Epidermal melanocyte (primary cell): Measurements from ENCODE around the gene ARSG.
"Not testable (repeated sequence)": the region's sequence is repeated elsewhere in the genome, so short reads cannot be mapped to it uniquely, and the experiment has no call there.

ENCODE experiments used
- DNase-seq: peaks from one replicate; pipeline ENCODE4 v3.0.0; 2011; ENCODE audit warnings: low spot score; ENCODE audit not compliant: insufficient read length

Gene ARSG

GRCh38 chr17:68290955-68291835 is at the start of gene ARSG, which contains the start of gene SLC16A6:
ARSG (plus strand) TSS chr17:68291495; CDS start chr17:68307494, 15,999 bp downstream.
SLC16A6 (minus strand) TSS chr17:68291127; CDS start chr17:68278320, 12,807 bp downstream.
- DNase-seq: peak; percentile 60

- DNase-seq: no peak
These were observed 44.8 kb upstream of the ARSG start for GRCh38 chr17:68246271-68247028.

DNA sequence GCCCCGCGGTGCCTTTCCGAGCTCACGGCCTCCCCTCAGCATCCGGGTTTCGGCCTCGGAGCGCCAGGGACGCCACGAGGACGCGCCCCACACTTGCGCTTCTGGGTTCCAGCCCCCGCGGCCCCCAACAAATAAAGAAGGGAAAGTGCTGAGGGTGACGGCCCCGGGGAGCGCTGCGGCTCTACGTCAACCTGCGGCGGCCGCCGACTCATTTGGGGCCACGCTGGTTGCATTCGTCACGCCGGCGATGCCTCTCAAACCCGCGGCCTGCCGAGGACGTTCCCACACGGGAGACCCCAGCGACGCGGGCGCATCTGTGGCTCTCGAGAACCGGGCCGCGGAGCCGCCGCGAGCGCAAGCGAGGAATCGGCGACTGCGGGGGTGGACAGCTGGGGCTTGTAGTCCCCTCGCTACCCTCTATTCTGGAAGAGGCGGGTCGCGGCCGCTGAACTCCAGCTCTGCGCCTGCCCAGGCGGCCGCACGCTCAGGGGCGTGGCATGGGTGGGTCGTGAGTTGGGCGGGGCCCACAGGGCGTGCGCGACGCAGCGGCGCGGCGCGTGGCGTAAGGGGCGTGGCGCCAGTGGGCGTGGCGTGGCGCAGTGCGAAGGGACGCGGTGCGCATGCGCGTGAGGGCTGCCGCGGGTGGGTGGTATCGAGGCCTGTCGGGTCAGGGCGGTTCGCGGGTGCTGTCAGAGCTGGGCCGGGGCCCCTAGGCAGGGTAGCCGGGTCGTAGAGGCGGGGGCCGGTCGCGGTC is 43.7 kb upstream of the ARSG start, which contains the start of gene AMZ2:
Gene AMZ2 (plus strand): TSS at position 599 of the 754 bp plus-strand sequence. CDS start 2,145 bp downstream, outside the sequence.
- DNase-seq: peak; percentile 71

DNA sequence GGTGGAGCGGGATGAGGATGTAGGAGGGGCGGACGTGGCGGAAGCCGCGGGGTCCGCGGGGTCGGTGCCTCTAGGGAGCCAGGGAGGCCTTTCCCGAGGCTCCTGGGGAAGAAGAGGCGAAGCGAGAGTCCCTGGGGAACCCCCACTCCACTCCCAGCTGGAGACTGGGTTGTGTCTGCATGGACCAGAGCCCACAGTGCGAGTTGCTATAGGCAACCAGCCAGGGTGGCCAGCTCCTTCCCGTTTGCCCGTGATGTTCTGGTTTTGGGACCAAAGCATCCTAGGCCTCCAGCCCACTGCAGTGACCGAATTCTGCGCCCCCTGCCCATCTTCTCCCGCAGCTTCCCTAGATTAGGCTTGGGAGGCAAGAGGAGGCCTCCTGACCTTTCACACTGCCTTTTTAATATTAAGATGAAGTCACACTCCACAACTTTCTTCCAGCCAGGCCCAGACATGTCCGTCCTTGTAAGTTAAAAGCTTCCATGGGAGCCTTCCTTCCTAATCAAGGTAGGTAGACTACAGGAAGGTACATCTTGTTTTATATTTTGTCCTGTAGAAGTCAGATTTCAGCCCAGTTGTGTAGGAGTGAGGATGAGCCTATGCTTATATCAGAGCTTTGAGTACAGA is 43.0 kb upstream of the ARSG start:
- DNase-seq: peak; percentile 51

- DNase-seq: no peak
These were observed 42.4 kb upstream of the ARSG start for GRCh38 chr17:68248891-68249290.

DNA sequence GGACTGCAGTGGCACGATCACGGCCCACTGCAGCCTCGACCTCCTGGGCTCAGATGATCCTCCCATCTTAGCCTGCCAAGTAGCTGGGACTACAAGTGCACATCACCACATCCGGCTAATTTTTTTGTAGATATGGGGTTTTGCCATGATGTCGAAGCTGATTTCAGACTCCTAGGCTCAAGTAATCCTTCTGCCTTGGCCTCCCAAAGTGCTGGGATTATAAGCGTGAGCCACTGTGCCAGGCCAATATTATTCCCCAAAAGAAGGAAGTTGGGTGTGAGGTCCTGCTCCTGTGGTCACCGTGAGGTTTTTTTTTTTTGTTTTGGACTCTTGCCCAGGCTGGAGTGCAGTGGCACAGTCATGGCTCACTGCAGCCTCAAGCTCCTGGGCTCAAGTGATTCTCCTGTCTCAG is 41.9 kb upstream of the ARSG start:
- no peak for DNase-seq

DNA sequence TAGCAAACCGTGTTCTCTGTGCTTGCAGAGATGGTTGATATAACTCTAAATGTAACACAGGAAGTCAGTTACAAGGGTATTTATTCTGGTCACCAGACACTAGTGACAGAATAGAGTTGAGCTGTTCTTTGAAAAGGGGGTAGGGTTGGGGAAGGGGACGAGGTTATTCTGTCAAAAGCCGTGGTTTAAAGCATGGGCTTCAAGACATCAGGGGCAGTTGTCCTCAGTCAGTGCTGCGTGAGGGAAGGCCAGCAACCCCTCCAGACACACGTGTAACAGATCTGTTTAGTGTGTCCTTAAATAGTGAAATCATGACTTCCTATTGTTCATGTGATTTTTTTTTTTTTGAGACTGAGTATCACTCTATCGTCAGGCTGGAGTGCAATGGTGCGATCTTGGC is 37.9 kb upstream of the ARSG start:
- not testable (repeated sequence) for DNase-seq

GRCh38 chr17:68255151-68255550 is 36.1 kb upstream of the ARSG start:
- DNase-seq: no peak

- no peak for DNase-seq
These were observed 35.4 kb upstream of the ARSG start for GRCh38 chr17:68255731-68256538.

- DNase-seq: not testable (repeated sequence)
These were observed 34.6 kb upstream of the ARSG start for GRCh38 chr17:68256701-68257100.

DNA sequence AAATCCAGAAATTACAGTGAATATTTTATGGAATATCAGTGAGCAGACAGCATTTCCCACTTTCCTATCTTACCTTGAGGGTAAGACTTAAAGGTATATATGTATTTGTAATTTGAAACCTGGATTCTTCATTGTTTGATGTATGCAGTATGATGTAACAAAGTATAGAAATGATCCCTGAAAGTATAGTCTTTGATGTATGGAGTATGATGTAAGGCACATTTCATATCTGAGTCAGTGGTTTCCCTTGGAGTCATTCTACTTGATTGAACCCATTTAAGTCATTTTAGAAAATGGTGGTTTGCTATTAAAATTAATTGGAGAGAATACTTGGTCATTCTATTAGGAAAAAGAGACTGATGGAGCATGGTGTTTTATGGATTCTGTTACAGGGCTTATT is 33.4 kb upstream of the ARSG start:
- DNase-seq: no peak

DNA sequence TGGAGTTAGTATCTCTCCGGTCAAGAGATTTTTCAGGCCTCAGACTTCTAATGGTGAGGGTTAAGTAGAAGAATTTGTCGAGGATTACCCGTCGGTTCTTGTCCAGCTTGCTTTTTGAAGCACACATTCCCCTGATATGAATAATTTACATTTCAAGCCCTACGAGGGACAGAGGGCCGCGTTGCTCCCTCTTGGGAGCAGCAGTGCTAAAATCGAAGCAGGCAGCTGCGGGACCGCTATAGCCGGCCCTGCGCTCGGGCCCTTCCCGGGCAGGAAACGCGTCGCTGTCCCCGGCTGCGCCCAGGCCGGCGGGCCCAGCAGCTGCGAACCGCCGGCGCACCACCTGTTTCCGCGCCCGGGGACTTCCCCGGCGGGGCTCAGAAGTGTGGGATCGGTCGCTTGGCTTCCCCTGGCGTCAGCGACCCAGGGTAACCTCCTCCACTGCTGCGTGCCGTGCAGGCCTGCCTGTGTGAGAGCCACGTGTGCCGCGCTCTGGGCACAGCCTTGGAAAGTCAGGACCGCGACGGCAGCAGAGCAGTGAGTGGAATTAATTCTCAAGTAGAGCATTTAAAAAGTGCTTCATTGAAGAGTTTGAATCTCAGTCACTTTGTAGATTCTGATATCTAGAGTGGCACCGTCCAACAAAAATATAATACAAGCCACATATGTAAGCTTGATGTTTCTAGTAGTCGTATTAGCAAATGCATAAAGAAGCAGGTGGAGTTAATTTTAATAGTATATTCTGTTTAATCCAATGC is 32.2 kb upstream of the ARSG start:
- DNase-seq: not testable (repeated sequence)

GRCh38 chr17:68259648-68259951 is 31.7 kb upstream of the ARSG start:
- not testable (repeated sequence) for DNase-seq

GRCh38 chr17:68260051-68260762 is 31.1 kb upstream of the ARSG start:
- no peak for DNase-seq

GRCh38 chr17:68262467-68262866 is 28.8 kb upstream of the ARSG start:
- DNase-seq: not testable (repeated sequence)

GRCh38 chr17:68263101-68263681 is 28.1 kb upstream of the ARSG start:
- DNase-seq: not testable (repeated sequence)

DNA sequence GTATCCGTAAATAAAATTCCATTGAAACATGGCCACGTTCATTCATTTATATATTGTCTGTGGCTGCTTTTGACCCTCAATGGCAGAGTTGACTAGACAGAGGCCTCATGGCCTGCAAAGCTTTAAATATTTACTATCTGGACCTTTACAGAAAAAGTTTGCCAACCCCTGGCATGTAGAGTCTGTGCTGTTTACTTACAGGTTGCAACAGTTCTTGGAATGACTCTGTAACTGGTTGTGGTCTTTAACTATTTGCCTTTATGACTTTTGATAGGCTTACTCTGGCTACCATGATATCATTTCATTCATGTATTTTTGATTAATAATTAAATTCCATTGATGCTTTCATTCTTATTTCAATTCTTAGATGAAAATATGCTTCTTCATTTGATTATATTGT is 25.5 kb upstream of the ARSG start:
- DNase-seq: not testable (repeated sequence)

DNA sequence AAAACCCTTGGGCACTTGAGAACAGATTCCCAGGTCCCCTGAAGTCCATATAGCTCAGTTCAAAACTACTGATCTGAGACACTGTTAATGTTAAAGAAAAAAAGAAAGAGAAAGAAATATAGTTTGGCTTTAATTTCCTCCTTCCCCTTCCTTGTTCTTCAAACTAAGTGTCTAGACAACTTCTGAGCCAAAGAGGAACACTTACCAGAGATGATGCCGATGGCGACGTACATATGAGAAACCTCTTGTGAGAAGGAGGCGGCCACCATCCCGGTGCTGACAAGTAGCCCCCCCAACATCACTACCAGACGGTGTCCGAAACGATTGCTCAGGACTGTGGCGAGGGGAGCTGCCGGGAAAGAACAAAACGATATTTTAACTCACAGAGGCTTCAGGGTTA is 17.6 kb upstream of the ARSG start:
- no peak for DNase-seq
